Measurements from ENCODE around the gene DPH2. TPM values are rescaled to one million over a fixed set of nuclear protein-coding genes. Genes with fewer than 3 reads are reported as not detected.
A peak's percentile ranks its signal among the peaks of the same experiment; 100 is the strongest.

The DPH2 gene
- total RNA-seq, 1 experiment from 2014 or later = 38.9 TPM

DNA sequence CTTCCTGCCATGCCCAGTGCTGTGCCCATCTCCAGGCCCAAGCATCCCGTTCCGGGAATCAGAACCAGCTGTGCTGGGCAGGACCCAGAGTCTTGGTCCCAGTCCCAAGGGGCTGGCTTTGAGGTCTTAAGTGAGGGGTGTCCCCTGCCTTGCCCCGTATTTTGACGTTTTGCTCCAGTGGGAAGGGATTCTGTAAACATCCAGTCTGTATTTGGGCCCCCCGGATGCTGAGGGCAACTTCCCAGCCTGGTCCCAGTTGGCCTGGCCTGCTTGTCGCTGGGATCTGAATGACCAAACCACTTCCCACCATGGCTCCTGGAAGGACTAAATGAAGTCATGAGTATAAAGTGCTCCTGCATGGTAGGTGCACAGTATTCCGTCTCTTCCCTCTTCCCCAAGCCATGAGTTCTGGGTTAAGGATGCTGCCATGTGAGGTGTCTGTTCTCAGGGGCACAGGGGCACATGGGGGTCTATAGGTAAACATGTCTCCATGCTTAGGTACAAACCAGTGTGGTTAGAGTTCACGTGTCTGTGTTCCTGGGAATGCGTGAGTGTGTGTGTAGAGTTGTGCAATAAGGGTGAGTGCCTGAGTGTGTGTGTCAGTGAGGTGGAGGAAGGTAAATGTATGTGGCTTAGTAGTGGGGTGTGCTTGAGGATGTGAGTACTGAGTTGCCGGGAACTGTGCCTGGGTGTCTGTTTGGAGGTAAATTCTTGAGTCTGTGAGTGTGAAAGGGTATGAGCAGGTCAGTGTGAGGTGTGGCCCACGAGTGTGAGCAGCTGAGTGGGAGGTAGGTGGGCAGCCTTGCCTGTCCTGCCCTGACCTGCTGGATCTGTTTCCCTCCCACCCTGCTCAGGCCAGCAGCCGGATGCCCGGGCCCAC is 10.7 kb downstream of the DPH2 start:
- POLR2A ChIA-PET = interaction anchor here (0.7 to 1.2 kb wide), 6 partner anchors 9 to 233 kb away, joined by 3 to 5 read pairs (median 3); no protein-coding TSS in a partner anchor
- BruUV-seq (replicated peaks) = no TSS peak
- CTCF ChIA-PET = interaction anchor here (0.6 to 0.7 kb wide), 2 partner anchors 25 to 1023 kb away, joined by 3 read pairs; no protein-coding TSS in a partner anchor
- H3K4me3 Mint-ChIP-seq (ENCODE audit: unreplicated experiment) = peak overlapping the region; percentile 63
- no peaks in the 10 kb centered on the region for H3K27me3 Mint-ChIP-seq (ENCODE audit: insufficient read depth, unreplicated experiment)
- intact Hi-C loops (cut with micrococcal nuclease) = loop anchor here (2.0 kb wide), 2 partner anchors 24 to 218 kb away; no protein-coding TSS in a partner anchor
- no peaks in the 10 kb centered on the region for H3K9me3 Mint-ChIP-seq (ENCODE audit: unreplicated experiment)
- H3K4me1 Mint-ChIP-seq (ENCODE audit: insufficient read depth, unreplicated experiment) = peaks cover 55% of the 10 kb centered on the region
- peak; percentile 64 for DNase-seq (ENCODE audit: unreplicated experiment)
- H3K27ac Mint-ChIP-seq (ENCODE audit: low read depth, unreplicated experiment) = peak overlapping the region; percentile 10
- TF ChIP-seq, protein P1, sequence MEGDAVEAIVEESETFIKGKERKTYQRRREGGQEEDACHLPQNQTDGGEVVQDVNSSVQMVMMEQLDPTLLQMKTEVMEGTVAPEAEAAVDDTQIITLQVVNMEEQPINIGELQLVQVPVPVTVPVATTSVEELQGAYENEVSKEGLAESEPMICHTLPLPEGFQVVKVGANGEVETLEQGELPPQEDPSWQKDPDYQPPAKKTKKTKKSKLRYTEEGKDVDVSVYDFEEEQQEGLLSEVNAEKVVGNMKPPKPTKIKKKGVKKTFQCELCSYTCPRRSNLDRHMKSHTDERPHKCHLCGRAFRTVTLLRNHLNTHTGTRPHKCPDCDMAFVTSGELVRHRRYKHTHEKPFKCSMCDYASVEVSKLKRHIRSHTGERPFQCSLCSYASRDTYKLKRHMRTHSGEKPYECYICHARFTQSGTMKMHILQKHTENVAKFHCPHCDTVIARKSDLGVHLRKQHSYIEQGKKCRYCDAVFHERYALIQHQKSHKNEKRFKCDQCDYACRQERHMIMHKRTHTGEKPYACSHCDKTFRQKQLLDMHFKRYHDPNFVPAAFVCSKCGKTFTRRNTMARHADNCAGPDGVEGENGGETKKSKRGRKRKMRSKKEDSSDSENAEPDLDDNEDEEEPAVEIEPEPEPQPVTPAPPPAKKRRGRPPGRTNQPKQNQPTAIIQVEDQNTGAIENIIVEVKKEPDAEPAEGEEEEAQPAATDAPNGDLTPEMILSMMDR (IDR thresholded peaks at IDR 0.05; ENCODE audit: unreplicated experiment) = no peak
- peaks cover 32% of the 10 kb centered on the region for H3K36me3 Mint-ChIP-seq (ENCODE audit: insufficient read depth, unreplicated experiment)

GRCh38 chr1:43981135-43981491 is 11.3 kb downstream of the DPH2 start:
- DNase-seq (ENCODE audit: unreplicated experiment) = no peak
- no TSS peak for BruUV-seq (replicated peaks)
- H3K4me3 Mint-ChIP-seq (ENCODE audit: unreplicated experiment) = peak overlapping the region; percentile 63

GRCh38 chr1:43981636-43982035 is 11.8 kb downstream of the DPH2 start:
- POLR2A ChIA-PET = no interaction called here
- Mint-ChIP-seq H3K27me3 (ENCODE audit: insufficient read depth, unreplicated experiment) (no peaks in the 10 kb centered on the region), H3K9me3 (ENCODE audit: unreplicated experiment) (no peaks in the 10 kb centered on the region), H3K4me3 (ENCODE audit: unreplicated experiment) (peak overlapping the region; percentile 63), H3K27ac (ENCODE audit: low read depth, unreplicated experiment) (no peak overlapping the region), H3K4me1 (ENCODE audit: insufficient read depth, unreplicated experiment) (peaks cover 52% of the 10 kb centered on the region), H3K36me3 (ENCODE audit: insufficient read depth, unreplicated experiment) (peaks cover 32% of the 10 kb centered on the region)
- no peak for DNase-seq (ENCODE audit: unreplicated experiment)
- intact Hi-C loops (cut with micrococcal nuclease) = loop anchor here (2.0 kb wide), 2 partner anchors 23 to 219 kb away; no protein-coding TSS in a partner anchor
- TF ChIP-seq, protein P1 (IDR thresholded peaks at IDR 0.05; ENCODE audit: unreplicated experiment) = no peak
- CTCF ChIA-PET = no interaction called here
- BruUV-seq (replicated peaks) = no TSS peak

More at GRCh38 chr1:43981135-43981491, 11.3 kb downstream of the DPH2 start:
- ChIA-PET CTCF (no interaction called here), POLR2A (interaction anchor here (0.7 to 1.0 kb wide), 3 partner anchors 9 to 234 kb away, joined by 3 to 4 read pairs (median 3); no protein-coding TSS in a partner anchor)
- Mint-ChIP-seq H3K9me3 (ENCODE audit: unreplicated experiment) (no peaks in the 10 kb centered on the region), H3K27me3 (ENCODE audit: insufficient read depth, unreplicated experiment) (no peaks in the 10 kb centered on the region), H3K4me1 (ENCODE audit: insufficient read depth, unreplicated experiment) (peaks cover 55% of the 10 kb centered on the region), H3K36me3 (ENCODE audit: insufficient read depth, unreplicated experiment) (peaks cover 37% of the 10 kb centered on the region), H3K27ac (ENCODE audit: low read depth, unreplicated experiment) (peak overlapping the region; percentile 10)
- intact Hi-C loops (cut with micrococcal nuclease) = loop anchor here (2.0 kb wide), 2 partner anchors 24 to 218 kb away; no protein-coding TSS in a partner anchor
- TF ChIP-seq, protein P1 (IDR thresholded peaks at IDR 0.05; ENCODE audit: unreplicated experiment) = no peak

GRCh38 chr1:43982241-43982640 is 12.4 kb downstream of the DPH2 start:
- H3K36me3 Mint-ChIP-seq (ENCODE audit: insufficient read depth, unreplicated experiment) = peaks cover 26% of the 10 kb centered on the region
- POLR2A ChIA-PET = no interaction called here
- DNase-seq (ENCODE audit: unreplicated experiment) = no peak
- intact Hi-C loops (cut with micrococcal nuclease) = no loop called here
- no peaks in the 10 kb centered on the region for H3K9me3 Mint-ChIP-seq (ENCODE audit: unreplicated experiment)
- no peak overlapping the region for H3K27ac Mint-ChIP-seq (ENCODE audit: low read depth, unreplicated experiment)
- BruUV-seq (replicated peaks) = no TSS peak
- CTCF ChIA-PET = interaction anchor here (0.7 kb wide), 1 partner anchor 18 kb away, joined by 3 read pairs; no protein-coding TSS in a partner anchor
- peaks cover 46% of the 10 kb centered on the region for H3K4me1 Mint-ChIP-seq (ENCODE audit: insufficient read depth, unreplicated experiment)
- TF ChIP-seq, protein P1 (IDR thresholded peaks at IDR 0.05; ENCODE audit: unreplicated experiment) = no peak
- H3K4me3 Mint-ChIP-seq (ENCODE audit: unreplicated experiment) = peak overlapping the region; percentile 15
- no peaks in the 10 kb centered on the region for H3K27me3 Mint-ChIP-seq (ENCODE audit: insufficient read depth, unreplicated experiment)

Measured in MCF 10A (cell line).